SU-DHL-6 (cell line): ENCODE data around the gene ARHGAP30.

ENCODE experiments used
- H2AFZ ChIP-seq: fragments of 200-600 bp; sonication (generic); 2 replicates; pipeline ENCODE4 v1.6.1; 2014; ENCODE audit warnings: low read depth, mild to moderate bottlenecking, moderate library complexity, mixed read lengths, antibody characterized with exemption, low read length; ENCODE audit not compliant: severe bottlenecking
- H3F3A ChIP-seq: fragments of 200-600 bp; shearing (Covaris generic); 2 replicates; pipeline ENCODE4 v1.6.0; 2016; ENCODE audit warnings: antibody characterized with exemption, mild to moderate bottlenecking; ENCODE audit not compliant: insufficient read depth
- H3K27ac ChIP-seq: fragments of 200-600 bp; sonication (generic); 2 replicates; pipeline ENCODE4 v1.5.1; 2016; ENCODE audit warnings: low read depth, mild to moderate bottlenecking, low read length, moderate library complexity, mixed read lengths
- H3K27me3 ChIP-seq: fragments of 200-600 bp; sonication (generic), shearing (Covaris generic); 2 replicates; pipeline ENCODE4 v1.6.0; 2014; ENCODE audit warnings: mild to moderate bottlenecking, low read length
- H3K36me3 ChIP-seq: fragments of 200-600 bp; sonication (generic); 2 replicates; pipeline ENCODE4 v1.6.1; 2014; ENCODE audit warnings: mild to moderate bottlenecking, low read length, mixed read lengths
- H3K4me2 ChIP-seq: fragments of 300-600, 200-600 bp; shearing (Covaris generic), sonication (generic); 2 replicates; pipeline ENCODE4 v1.6.0; 2014; ENCODE audit warnings: low read length, low read depth, mild to moderate bottlenecking; ENCODE audit not compliant: poor library complexity, severe bottlenecking
- H3K4me3 ChIP-seq: fragments of 200-600 bp; sonication (generic); 2 replicates; pipeline ENCODE4 v1.5.1; 2014; ENCODE audit warnings: antibody characterized with exemption, low read length, mild to moderate bottlenecking, mixed read lengths; ENCODE audit not compliant: insufficient read depth, poor library complexity, severe bottlenecking
- H3K79me2 ChIP-seq: fragments of 200-600 bp; sonication (generic); 2 replicates; pipeline ENCODE4 v1.6.1; 2014; ENCODE audit warnings: mild to moderate bottlenecking, low read length, moderate library complexity; ENCODE audit not compliant: insufficient read depth
- H3K9ac ChIP-seq: fragments of 200-600 bp; sonication (generic); 2 replicates; pipeline ENCODE4 v1.7.0; 2014; ENCODE audit warnings: mild to moderate bottlenecking, low read length
- H3K9me2 ChIP-seq: fragments of 200-600 bp; sonication (generic); replicated peaks from 2 replicates; pipeline ENCODE4 v1.6.1; 2014; ENCODE audit warnings: low read length; ENCODE audit not compliant: insufficient read depth
- H3K9me3 ChIP-seq: fragments of 200-600 bp; sonication (generic); 2 replicates; pipeline ENCODE4 v1.6.1; 2014; ENCODE audit warnings: low read length, mixed read lengths; ENCODE audit not compliant: insufficient read depth
- H4K20me1 ChIP-seq: fragments of 200-600 bp; sonication (generic); 2 replicates; pipeline ENCODE4 v1.6.1; 2014; ENCODE audit warnings: low read depth, mild to moderate bottlenecking, antibody characterized with exemption, low read length, moderate library complexity, mixed read lengths
- CTCF ChIP-seq: fragments of 200-600 bp; sonication (generic); IDR thresholded peaks from one replicate; pipeline ENCODE4 v1.5.1; 2017; ENCODE audit warnings: antibody characterized with exemption, mild to moderate bottlenecking, low read length, moderate library complexity; ENCODE audit not compliant: insufficient read depth, poor library complexity, severe bottlenecking
- EZH2phosphoT487 ChIP-seq: fragments of 200-600 bp; sonication (generic), shearing (Covaris generic); conservative IDR thresholded peaks from 2 replicates; pipeline ENCODE4 v1.6.1; 2018; ENCODE audit warnings: mild to moderate bottlenecking, antibody characterized with exemption, low read length, moderate library complexity, mixed read lengths

Gene ARHGAP30

GRCh38 chr1:161094481-161094880, 24.8 kb upstream of the ARHGAP30 start:
- no peak overlapping the region for H3K4me3 ChIP-seq
- H3K36me3 ChIP-seq: no peaks in the 10 kb centered on the region
- no peak overlapping the region for H3K27ac ChIP-seq
- H3K27me3 ChIP-seq: no peaks in the 10 kb centered on the region
- H2AFZ ChIP-seq: no peak overlapping the region
- no peaks in the 10 kb centered on the region for H3K9me2 ChIP-seq
- no peaks in the 10 kb centered on the region for H3K79me2 ChIP-seq
- H3F3A ChIP-seq: no peaks in the 10 kb centered on the region
- no peak overlapping the region for H3K9ac ChIP-seq
- no peaks in the 10 kb centered on the region for H3K9me3 ChIP-seq
- no peaks in the 10 kb centered on the region for H4K20me1 ChIP-seq
- H3K4me2 ChIP-seq: no peak overlapping the region
- TF ChIP-seq EZH2phosphoT487 (no peak), CTCF (no peak)

DNA sequence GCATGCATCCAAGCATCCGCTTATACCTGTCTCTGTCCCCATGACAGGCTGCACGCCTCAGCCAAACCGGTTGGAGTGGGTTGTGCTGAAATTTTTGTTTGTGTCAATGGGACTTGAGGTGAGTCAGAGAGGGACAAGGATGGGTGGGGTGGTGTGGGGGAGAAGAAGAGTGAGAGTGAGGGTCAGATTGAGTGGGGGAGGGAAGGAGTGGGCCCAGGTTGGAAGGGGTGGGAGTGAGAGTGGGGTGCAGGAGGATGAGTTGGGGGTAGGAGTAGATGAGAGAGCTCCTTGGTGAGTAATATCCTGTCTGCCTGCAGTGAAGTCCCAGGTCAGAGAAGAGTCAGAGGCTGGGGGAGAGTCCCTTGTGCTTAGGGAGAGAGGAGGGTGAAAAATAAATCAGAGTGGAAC, 22.9 kb upstream of the ARHGAP30 start:
- no peaks in the 10 kb centered on the region for H4K20me1 ChIP-seq
- no peak overlapping the region for H2AFZ ChIP-seq

DNA sequence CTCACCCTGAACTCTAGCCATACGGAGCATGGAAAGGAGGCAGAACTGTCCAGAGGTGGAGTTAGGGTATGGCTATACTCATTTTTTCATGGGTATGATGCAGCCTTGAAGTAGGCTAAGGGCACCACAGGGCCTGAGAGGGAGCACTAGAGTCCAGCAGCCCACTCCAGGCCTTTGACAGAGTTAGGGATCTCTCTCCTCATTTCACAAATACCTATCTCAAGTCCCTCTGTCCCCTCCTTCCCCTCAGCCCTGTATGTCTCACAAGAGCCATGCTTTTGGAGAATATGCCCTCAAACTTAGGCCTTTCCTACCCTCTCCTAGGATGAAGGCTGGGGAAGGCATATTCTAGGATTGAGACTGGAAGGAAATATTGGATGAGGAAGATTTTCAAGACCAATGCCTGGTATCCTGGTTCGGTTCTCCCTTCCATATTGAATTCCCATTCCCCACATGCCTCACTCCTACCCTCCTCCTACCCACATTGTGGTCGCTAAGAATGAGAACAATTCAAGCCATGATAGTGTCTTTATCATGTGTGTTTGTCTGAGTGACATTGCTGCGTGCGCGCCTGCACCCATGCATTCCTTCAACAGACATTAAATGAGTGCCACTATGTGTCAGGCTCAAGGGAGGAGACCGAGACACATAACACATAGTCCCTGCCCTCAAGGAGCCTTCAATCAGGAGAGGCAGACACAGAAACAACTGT, 22.3 kb upstream of the ARHGAP30 start:
- no peaks in the 10 kb centered on the region for H3K9me2 ChIP-seq
- TF ChIP-seq CTCF: no peak
- no peak for TF ChIP-seq EZH2phosphoT487
- H3K4me3 ChIP-seq: no peak overlapping the region
- H3K4me2 ChIP-seq: no peak overlapping the region
- H3K27me3 ChIP-seq: no peaks in the 10 kb centered on the region
- H3K79me2 ChIP-seq: no peaks in the 10 kb centered on the region
- no peaks in the 10 kb centered on the region for H3K9me3 ChIP-seq
- H3K9ac ChIP-seq: no peak overlapping the region
- H3F3A ChIP-seq: no peaks in the 10 kb centered on the region
- no peaks in the 10 kb centered on the region for H4K20me1 ChIP-seq
- no peak overlapping the region for H3K27ac ChIP-seq
- H2AFZ ChIP-seq: no peak overlapping the region
- no peaks in the 10 kb centered on the region for H3K36me3 ChIP-seq

More for the DNA sequence above, 22.9 kb upstream of the ARHGAP30 start:
- no peaks in the 10 kb centered on the region for H3K36me3 ChIP-seq
- H3K79me2 ChIP-seq: no peaks in the 10 kb centered on the region
- no peak overlapping the region for H3K27ac ChIP-seq
- no peaks in the 10 kb centered on the region for H3K9me3 ChIP-seq
- no peak overlapping the region for H3K4me3 ChIP-seq
- no peaks in the 10 kb centered on the region for H3K9me2 ChIP-seq
- no peak overlapping the region for H3K4me2 ChIP-seq
- no peaks in the 10 kb centered on the region for H3F3A ChIP-seq
- H3K9ac ChIP-seq: no peak overlapping the region
- TF ChIP-seq EZH2phosphoT487 (no peak), CTCF (no peak)
- H3K27me3 ChIP-seq: no peaks in the 10 kb centered on the region
